NCI-H1105 treated with DMSO at 0.1 percent for 48 hours (cell line): ENCODE measurements around the gene PRPS1.
"Not testable (repeated sequence)": the region's sequence is repeated elsewhere in the genome, so short reads cannot be mapped to it uniquely, and the experiment has no call there.

Source experiments
- DNase-seq: peaks from one replicate; lab custom pipeline; 2025; lab: John Stamatoyannopoulos, UW

PRPS1 gene

GRCh38 chrX:107627838-107628661 lies at the start of gene PRPS1:
Gene PRPS1 (plus strand): TSS chrX:107628510. CDS start chrX:107628629, 119 bp downstream.
- peak; percentile 94 for DNase-seq

GRCh38 chrX:107579956-107580355 lies 48.4 kb upstream of the PRPS1 start:
- DNase-seq, result no peak

GRCh38 chrX:107581923-107582322 lies 46.4 kb upstream of the PRPS1 start:
- no peak for DNase-seq

GRCh38 chrX:107589243-107589642 lies 39.1 kb upstream of the PRPS1 start:
- DNase-seq, result no peak

- DNase-seq, result no peak
These were observed 31.7 kb upstream of the PRPS1 start for GRCh38 chrX:107596651-107597050.

- no peak for DNase-seq
These were observed 31.0 kb upstream of the PRPS1 start for GRCh38 chrX:107597264-107597663.

GRCh38 chrX:107597791-107598190 lies 30.5 kb upstream of the PRPS1 start:
- no peak for DNase-seq

GRCh38 chrX:107599450-107599861 lies 28.9 kb upstream of the PRPS1 start:
- no peak for DNase-seq

- no peak for DNase-seq
These were observed 27.9 kb upstream of the PRPS1 start for GRCh38 chrX:107600366-107600765.

GRCh38 chrX:107601326-107601725 lies 27.0 kb upstream of the PRPS1 start:
- no peak for DNase-seq

- no peak for DNase-seq
These were observed 26.6 kb upstream of the PRPS1 start for GRCh38 chrX:107601759-107602158.

- DNase-seq, result no peak
These were observed 25.5 kb upstream of the PRPS1 start for GRCh38 chrX:107602694-107603239.

GRCh38 chrX:107603429-107604159 lies 24.7 kb upstream of the PRPS1 start:
- no peak for DNase-seq

- not testable (repeated sequence) for DNase-seq
These were observed 19.2 kb upstream of the PRPS1 start for GRCh38 chrX:107609061-107609460.

GRCh38 chrX:107610667-107611066 lies 17.6 kb upstream of the PRPS1 start:
- DNase-seq, result no peak

- DNase-seq, result no peak
These were observed 8.4 kb upstream of the PRPS1 start for GRCh38 chrX:107619885-107620322.

- DNase-seq, result no peak
These were observed 3.4 kb upstream of the PRPS1 start for GRCh38 chrX:107624893-107625292.

- DNase-seq, result no peak
These were observed 2.6 kb upstream of the PRPS1 start for GRCh38 chrX:107625739-107626138.

- no peak for DNase-seq
These were observed 1.8 kb upstream of the PRPS1 start for GRCh38 chrX:107626481-107626880.

GRCh38 chrX:107626916-107627315 lies 1.4 kb upstream of the PRPS1 start:
- DNase-seq, result no peak

- DNase-seq, result peak; percentile 41
These were observed 591 bp downstream of the PRPS1 start for GRCh38 chrX:107628662-107629539.

- DNase-seq, result peak; percentile 18
These were observed 1.2 kb downstream of the PRPS1 start for GRCh38 chrX:107629540-107629909.
